GM21737 (cell line): ENCODE data around the gene PLEK.

ENCODE experiments used
- ATAC-seq: cut with Tn5 transposase; IDR thresholded peaks from one replicate; pipeline ENCODE4 v1.9.1; 2021; ENCODE audit warnings: mild to moderate bottlenecking, moderate library complexity; ENCODE audit not compliant: unreplicated experiment

PLEK gene

GRCh38 chr2:68413466-68413865 is 48.4 kb downstream of the PLEK start:
- ATAC-seq: no peak

GRCh38 chr2:68414452-68414851 is 49.4 kb downstream of the PLEK start:
- no peak for ATAC-seq

GRCh38 chr2:68414876-68415275 is 49.8 kb downstream of the PLEK start:
- no peak for ATAC-seq

GRCh38 chr2:68415521-68415920 is 50.4 kb downstream of the PLEK start:
- no peak for ATAC-seq

- ATAC-seq: no peak
Measured at GRCh38 chr2:68416081-68416675, 51.1 kb downstream of the PLEK start.

- no peak for ATAC-seq
Measured at GRCh38 chr2:68417926-68418325, 52.8 kb downstream of the PLEK start.

- no peak for ATAC-seq
Measured at GRCh38 chr2:68418419-68418818, 53.3 kb downstream of the PLEK start.

- no peak for ATAC-seq
Measured at GRCh38 chr2:68418855-68419254, 53.8 kb downstream of the PLEK start.

- no peak for ATAC-seq
Measured at GRCh38 chr2:68420254-68420910, 55.3 kb downstream of the PLEK start.

- peak; percentile 76 for ATAC-seq
Measured at GRCh38 chr2:68423966-68424650, 59.0 kb downstream of the PLEK start.

GRCh38 chr2:68425503-68425902 is 60.4 kb downstream of the PLEK start:
- no peak for ATAC-seq

- no peak for ATAC-seq
Measured at GRCh38 chr2:68426446-68426845, 61.4 kb downstream of the PLEK start.

GRCh38 chr2:68426848-68427579 is 61.9 kb downstream of the PLEK start:
- no peak for ATAC-seq

- no peak for ATAC-seq
Measured at GRCh38 chr2:68428126-68428525, 63.0 kb downstream of the PLEK start.

GRCh38 chr2:68428746-68429145 is 63.7 kb downstream of the PLEK start:
- ATAC-seq: no peak

- no peak for ATAC-seq
Measured at GRCh38 chr2:68429311-68429826, 64.3 kb downstream of the PLEK start.

GRCh38 chr2:68431316-68431972 is 66.4 kb downstream of the PLEK start:
- no peak for ATAC-seq

GRCh38 chr2:68432696-68433658 is 67.9 kb downstream of the PLEK start:
- no peak for ATAC-seq

- no peak for ATAC-seq
Measured at GRCh38 chr2:68434981-68435380, 69.9 kb downstream of the PLEK start.

GRCh38 chr2:68435615-68436014 is 70.5 kb downstream of the PLEK start:
- ATAC-seq: no peak
